ENCODE results near the gene CD151.

Gene CD151

GRCh38 chr11:811446-812245, 21.1 kb upstream of the CD151 start:
- FAIRE-seq, result no peak
- no peak for TF ChIP-seq CTCF (IDR thresholded peaks at IDR 0.05; ENCODE audit: insufficient read depth, missing control alignments)
- DNase-seq (ENCODE audit: insufficient read length, low spot score), result no peak

DNA sequence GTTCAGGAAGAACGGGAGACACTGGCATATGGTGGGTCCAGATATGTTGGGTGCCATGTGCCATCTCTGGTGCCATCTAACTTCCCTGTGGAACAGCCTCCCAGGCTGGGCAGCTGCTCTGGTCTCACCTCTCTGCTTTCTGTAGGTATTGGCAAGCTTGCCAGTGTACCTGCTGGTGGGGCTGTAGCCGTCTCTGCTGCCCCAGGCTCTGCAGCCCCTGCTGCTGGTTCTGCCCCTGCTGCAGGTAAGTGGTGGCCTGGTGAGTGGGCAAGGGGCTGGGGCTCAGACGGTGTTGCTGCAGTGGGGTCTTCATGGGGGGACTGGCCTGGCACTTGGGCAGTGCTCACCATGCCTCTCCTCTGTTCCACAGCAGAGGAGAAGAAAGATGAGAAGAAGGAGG, 20.4 kb upstream of the CD151 start:
- DNase-seq (ENCODE audit: insufficient read length, low spot score) (no peak), FAIRE-seq (no peak)
- no peak for TF ChIP-seq CTCF (IDR thresholded peaks at IDR 0.05; ENCODE audit: insufficient read depth, missing control alignments)

GRCh38 chr11:813072-813455, 19.7 kb upstream of the CD151 start:
- no peak for DNase-seq (ENCODE audit: insufficient read length, low spot score)
- FAIRE-seq, result no peak
- TF ChIP-seq CTCF (IDR thresholded peaks at IDR 0.05; ENCODE audit: insufficient read depth, missing control alignments), result no peak

DNA sequence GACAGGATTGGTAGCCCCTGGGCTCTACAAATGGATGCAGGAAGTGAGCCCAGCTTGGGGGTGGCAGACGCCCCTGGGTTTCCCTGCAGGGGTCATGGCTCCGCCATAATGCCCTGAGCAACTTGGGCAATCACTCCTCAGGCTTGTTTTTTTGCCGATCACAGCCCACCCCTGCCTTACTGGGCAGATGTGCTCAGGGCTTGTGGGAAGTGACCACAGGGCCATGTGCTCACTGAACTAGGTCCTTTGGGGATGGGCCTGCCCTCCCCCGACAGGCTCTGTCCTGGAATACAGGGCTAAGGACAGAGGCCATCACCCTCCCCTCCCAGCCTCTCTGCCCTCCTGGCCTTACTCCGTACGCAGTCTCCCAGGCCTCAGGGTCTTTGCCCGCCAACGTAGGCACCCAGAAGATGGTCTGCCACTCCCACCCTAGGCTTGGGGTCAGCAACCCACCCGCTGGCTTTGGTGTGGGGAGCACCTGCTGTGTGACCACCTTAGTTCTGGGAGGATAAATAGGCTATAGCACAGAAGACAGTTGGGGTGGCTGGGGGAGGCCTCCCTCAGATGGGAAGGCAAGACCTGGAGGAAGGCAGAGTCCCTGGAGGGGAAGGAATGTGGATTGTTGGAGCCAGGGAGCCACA, 19.2 kb upstream of the CD151 start:
- no peak for TF ChIP-seq CTCF (IDR thresholded peaks at IDR 0.05; ENCODE audit: insufficient read depth, missing control alignments)
- FAIRE-seq (no peak), DNase-seq (ENCODE audit: insufficient read length, low spot score) (no peak)

- FAIRE-seq, result no peak
- TF ChIP-seq CTCF (IDR thresholded peaks at IDR 0.05; ENCODE audit: insufficient read depth, missing control alignments), result no peak
Observed at GRCh38 chr11:815675-816432, 16.9 kb upstream of the CD151 start.

DNA sequence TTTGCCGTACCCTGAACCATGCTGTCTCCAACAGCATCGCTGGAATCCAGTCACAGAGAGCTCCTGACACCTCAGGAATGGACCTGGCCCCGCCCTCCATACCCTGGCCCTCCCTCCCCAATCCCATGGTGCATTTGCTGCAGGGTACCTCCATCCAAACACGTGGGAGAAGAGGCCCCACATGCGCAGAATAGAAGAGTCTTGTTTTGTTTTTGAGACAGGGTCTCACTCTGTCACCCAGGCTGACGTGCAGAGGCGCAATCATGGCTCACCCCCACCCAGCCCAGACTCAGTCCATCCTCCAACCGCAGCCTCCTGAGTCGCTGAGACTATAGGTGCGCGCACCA, 16.3 kb upstream of the CD151 start:
- DNase-seq (ENCODE audit: insufficient read length, low spot score) (no peak), FAIRE-seq (no peak)
- TF ChIP-seq CTCF (IDR thresholded peaks at IDR 0.05; ENCODE audit: insufficient read depth, missing control alignments), result no peak

More at GRCh38 chr11:815675-816432, 16.9 kb upstream of the CD151 start:
- DNase-seq (ENCODE audit: insufficient read length, low spot score), result no peak
